Epidermal melanocyte (primary cell): Measurements from ENCODE around the gene FAM177B.

Experiments used
- DNase-seq: peaks from one replicate; pipeline ENCODE4 v3.0.0; 2011; ENCODE audit warnings: low spot score; ENCODE audit not compliant: insufficient read length

FAM177B gene

DNA sequence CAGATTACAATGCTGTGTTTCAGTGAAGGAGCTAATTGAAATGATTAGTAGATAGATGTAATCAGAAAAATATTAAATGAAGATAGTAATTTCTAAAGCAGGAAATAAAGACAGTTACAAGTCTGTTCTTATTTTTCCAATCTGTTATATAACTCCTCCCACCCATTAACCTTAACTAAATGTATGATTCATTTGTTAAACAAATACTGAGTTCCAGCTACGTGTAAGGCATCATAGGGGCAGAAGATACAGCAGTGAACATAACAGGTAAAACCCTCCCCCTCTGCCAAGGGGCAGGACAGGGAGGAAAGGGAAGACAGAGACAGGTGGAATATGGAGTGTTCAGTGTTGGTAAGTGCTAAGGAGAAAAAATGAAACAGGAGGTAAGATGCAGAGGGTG is at the start of gene FAM177B:
TSS of gene FAM177B (plus strand) at position 231 of the 400 bp plus-strand sequence. CDS start 9,344 bp downstream, outside the sequence.
- DNase-seq: no peak

DNA sequence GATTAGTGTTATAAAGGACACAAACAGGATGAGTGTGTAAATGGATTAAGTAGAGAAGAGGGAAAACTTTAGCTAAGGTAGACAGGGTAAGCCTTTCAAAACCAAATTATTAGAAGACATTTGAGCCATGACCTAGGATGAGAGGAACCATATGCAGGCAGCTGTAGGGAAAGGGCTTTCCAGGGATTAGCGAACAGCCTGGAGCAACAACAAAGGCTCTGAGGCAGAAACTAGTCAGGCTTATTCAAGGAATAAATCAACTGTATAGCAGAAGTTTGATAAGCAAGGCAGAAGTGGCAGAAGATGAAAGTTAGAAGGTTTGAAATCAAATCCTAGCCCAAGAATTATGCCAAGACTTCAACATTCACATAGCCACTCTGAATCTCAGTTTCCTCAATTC is 46.0 kb upstream of the FAM177B start:
- no peak for DNase-seq

DNA sequence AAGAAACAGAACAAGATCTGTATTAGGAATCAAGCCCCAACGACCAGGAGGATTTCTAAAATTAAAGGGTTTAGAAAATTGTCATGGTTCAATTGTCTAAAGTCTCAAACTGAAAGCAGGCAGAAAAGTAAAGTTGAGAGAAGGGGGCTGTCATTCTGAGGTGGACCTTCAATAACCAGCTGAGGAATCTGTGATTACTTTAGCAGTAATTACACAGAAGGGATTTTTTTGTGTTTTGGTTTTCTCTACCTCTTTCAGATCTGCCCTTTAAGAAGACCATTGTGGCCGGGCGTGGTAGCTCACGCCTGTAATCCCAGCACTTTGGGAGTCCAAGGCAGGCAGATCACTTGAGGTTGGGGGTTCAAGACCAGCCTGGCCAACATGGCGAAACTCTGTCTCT is 42.1 kb upstream of the FAM177B start:
- DNase-seq: no peak

DNA sequence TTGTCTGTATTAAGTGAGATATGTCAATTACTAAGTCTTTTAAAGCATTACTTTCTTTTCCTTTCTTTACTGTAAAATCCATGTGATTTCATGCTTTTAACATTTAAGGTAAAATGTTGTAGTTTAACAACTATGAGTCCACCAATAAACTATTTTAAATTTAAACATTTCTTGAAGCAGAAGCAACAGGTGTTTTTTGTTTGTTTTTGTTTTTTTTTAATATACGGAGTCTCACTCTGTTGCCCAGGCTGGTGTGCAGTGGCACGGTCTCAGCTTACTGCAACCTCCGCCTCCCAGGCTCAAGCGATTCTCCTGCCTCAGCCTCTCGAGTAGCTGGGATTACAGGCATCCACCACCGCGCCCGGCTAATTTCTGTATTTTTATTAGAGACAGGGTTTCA is 40.3 kb upstream of the FAM177B start:
- no peak for DNase-seq

DNA sequence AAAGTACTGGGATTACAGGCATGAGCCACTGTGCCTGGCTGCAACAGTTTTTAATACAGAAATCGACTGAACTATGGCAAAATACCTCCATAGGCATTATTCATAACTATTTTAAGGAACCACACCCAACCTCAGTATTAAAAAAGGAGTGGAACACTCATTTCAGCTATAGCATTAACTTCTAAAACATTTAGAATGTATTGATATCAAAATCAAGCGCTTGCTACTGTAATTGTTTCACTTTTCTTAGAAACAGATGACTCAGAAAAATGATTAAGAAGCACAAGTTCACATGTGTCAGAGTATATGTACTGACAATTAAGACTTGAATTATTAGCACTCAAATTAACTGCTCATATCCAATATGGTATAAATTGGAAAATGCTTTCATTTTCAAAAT is 39.8 kb upstream of the FAM177B start:
- no peak for DNase-seq

DNA sequence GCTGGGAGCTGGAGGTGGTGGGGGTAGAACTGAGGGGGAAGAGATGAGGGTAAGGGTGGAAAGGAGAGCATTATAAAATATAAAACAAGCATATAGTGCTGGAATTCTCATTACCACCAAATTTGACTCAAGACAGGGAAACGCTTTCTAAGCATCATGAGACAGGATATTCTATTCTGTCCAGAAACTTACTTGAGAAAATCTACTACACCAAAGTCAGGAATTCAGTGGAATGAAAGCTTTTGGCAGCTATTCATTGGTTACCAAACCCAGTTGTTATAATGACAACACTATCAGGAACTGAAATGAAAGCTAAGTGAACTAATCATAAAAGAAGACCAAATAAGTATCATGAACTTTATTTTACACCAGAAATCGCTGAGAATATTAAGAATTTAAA is 39.2 kb upstream of the FAM177B start:
- no peak for DNase-seq

DNA sequence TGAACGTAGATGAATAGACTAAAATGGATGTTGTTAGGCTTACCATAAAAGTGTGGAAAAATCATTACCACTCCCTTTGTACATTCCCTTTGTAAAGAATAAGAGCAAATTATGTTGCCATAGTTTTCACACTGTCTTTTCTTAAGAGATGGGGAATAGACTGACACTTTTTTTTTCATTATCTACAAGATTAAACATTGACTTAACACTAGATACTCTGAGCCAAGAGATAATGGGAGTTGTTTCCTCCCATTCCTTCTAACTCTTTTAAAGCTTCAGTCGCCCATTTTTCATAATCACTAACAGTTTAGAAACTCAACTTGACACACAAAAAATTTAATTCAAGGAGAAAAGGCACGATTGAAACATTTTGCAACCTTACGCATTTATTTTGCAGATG is 34.8 kb upstream of the FAM177B start:
- DNase-seq: no peak

DNA sequence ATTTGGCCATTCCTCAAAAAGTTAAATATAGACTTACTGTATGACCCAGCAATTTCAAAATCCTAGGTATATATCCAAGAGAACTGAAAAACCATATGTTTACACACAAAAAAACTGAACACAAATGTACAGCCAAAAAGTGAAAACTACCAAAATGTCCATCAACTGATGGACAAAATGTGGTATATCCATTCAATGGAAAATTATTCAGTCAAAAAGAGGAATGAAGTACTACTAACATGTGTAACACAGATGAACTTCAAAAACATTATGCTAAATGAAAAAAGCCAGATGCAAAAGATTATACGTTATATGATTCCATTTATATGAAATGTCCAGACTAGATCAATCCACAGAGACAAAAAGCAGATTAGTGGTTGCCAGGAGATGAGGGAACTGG is 32.7 kb upstream of the FAM177B start:
- DNase-seq: no peak

DNA sequence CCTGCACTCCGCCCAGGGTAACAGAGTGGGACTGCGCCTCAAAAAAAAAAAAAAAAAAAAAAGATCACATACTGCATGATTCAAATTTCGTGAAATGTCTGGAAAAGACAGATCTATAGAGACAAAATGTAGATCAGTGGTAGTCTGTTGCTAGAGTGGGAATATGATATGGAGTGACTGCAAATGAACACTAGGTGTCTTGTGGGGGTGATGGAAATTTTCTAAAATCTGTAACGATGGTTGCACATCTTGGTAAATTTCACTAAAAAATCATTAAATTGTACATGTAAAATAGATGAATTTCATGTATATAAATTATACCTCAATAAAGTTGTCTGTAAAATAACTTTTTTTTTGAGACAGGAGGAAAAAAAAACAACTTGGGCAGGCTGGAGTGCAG is 30.2 kb upstream of the FAM177B start:
- no peak for DNase-seq

DNA sequence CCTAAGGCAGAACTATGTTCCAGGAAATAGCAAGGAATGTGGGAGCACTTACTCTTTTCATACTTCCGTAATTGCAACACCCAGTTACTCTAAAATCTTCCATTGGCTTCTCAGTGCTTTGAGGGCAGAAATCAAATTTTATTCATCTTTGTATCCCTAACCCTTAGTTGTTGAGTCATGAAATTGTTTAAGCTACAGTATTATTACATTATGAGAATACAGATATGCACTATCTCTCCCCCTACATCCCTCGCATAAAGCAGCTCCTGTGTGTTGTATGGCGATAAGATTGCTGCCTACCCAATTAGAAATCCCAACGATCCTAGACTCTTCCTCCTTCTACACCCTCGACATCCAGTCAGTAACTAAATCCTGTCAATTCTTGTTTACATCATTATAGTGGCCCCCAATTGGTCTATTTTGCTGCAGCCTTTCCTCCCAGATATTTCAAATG is 27.3 kb upstream of the FAM177B start:
- no peak for DNase-seq

DNA sequence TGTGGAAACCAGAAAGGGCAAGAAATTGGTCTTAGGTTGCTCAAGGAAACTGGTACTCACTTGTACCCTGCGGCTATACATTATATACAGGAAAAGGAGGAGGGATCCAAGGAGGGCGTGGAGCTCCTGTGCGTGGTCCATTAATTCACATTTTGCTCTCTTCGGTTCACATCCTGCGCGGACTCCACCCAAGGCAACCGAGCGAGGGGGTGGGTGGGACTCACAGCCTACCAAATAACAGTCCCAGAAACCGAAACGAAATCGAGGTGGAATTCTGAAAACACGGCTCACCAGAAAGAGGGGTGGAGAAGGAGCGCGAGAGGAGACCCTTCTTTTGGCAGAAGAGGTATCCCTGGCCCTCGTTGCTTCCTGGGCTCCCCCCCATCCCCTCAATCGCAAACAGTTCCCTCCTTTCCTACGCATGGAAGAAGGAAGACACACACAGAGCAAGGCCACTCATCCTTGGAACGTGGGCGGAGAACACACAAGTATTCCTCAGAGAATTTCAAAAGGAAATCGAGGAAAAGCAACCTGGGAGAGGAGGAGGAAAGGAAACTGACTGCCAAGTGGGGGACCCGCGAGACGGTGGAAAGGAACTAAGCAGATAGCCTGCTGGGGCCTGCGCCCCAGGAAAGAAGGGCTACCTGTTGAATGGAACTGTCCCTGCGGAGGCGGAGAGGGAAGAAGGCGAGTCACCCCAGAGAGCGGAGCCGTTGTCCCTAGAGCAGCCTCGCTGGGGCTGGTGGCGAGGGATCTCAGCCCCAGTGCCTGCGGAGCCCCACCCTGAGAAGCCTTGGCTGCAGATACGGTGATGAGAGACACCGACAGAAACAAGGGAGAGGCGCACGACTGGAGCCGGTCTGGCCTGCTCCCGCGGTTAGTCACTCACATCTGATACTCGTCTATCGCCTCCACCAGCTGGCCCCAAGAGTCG is 25.4 kb upstream of the FAM177B start:
- DNase-seq: peak; percentile 54

DNA sequence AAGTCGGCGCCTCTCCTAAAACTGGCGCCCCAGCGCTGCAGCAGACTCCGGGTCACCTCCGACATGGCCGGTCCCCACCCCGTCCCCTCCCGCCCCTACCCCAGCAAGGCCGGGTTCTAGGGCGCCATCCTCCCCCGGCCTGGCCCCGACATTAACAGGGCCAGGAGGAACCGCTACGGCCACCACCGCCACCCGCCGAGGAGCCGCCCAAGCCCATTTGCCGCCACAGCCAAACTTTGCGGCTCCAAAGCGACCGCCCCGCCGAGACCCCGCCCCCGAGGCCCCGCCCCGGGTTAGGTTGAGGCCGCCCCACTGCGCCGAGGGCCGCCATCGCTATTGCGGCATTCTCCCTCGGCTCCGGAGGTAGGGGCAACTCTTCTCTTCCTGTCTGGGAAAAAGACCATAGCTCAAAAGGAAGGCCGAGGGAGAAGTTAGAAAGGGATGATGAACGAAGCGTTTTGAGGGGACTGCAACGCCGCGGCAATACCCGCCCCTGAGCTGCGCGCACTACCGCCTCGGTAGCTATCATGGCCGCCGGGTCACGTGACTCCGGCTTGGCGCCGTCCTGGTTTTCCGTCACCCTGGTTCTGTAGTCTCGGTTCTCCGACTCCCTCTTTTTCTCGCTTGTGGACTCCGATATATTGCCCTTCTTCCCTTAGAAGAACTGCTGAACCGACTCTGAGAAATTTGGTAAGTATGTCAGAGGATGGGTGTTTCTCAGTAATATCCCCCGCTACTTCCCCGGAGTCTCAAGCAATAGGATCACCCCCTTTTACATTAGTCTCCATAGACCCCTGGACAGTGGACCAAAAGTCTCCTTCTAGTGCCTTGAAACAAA is 24.5 kb upstream of the FAM177B start, which contains the start of the genes AIDA and BROX:
TSS of gene AIDA (minus strand) at position 239 of the 838 bp plus-strand sequence. CDS start at position 65, 174 bp downstream.
TSS of gene BROX (plus strand) at position 312 of the 838 bp plus-strand sequence. CDS start 3,136 bp downstream, outside the sequence.
- DNase-seq: peak; percentile 63

DNA sequence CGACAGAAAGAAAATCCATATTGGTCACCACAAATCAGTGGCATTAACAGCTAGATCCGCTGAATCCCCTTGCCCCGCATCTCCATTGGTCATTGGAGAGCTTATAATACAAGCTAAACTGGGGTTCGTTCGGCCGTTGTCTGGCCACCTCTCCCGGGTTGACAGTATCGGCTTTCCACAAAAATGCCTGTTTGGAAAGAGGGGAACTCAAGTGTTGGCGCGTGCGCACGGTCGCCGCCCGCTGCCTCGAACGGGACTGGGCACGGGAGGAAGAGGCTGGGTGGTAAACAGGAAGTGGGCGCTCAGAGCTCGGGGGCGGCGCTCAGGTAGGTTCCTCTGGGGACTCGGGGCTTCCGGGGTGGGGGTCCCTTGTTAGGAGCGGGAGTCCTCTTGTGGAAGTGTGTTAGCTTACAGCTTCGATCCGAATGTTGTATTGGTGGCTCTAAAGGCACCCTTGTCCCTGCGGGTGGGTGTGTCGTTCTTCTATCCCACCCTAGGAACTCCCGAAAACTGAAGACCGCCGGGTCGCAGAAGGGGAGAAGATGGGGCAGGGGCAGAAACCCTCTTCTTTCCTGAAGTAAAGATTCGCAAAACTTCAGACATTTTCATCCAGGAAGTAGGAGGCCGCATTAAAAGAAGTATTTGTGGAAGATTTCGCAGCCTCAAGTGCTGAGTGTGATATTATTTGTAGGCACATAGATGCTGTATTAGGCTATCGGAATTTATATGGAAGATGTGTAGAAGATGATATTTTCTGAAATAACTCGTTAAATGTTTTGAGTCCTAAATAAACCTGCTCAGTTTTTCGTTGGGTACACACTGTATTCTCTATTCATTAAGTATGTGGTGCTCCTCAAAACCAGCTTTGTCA is 23.7 kb upstream of the FAM177B start:
- peak; percentile 84 for DNase-seq

DNA sequence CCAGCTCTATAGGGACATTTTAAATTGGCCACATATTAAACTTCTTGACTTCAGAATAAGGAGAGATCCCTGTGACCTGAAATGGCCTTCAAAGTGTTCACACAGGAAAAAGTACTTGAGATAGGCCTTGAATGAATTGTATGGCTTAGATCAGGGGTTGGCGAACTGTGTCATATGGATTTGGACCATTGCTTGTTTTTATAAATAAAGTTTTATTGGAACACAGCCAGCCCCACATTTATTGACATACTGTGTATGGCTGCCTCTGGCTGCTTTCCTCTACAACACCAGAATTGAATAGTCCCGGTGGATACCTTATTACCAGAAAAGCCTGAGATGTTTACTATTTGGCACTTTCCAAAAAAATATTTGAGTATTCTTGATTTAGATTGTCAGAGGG is 20.6 kb upstream of the FAM177B start:
- DNase-seq: no peak

DNA sequence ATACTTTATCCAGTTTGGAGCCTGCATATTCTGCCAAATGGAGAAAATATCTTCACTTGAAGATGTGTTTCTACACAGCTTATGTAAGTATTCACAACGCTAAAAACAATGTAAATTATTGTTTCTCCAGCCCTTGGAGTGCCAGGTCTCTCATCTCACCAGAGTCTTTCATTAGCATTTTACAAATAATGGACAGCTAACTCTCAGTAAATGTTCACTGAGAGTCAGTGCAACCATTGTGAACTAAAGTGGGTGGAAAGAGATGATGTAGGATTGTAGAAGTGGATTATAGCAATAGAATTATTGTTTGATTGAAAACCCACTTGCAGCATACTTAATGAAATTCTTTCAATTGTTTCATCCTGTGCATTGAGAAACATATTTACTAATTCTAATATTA is 8.3 kb upstream of the FAM177B start:
- no peak for DNase-seq

DNA sequence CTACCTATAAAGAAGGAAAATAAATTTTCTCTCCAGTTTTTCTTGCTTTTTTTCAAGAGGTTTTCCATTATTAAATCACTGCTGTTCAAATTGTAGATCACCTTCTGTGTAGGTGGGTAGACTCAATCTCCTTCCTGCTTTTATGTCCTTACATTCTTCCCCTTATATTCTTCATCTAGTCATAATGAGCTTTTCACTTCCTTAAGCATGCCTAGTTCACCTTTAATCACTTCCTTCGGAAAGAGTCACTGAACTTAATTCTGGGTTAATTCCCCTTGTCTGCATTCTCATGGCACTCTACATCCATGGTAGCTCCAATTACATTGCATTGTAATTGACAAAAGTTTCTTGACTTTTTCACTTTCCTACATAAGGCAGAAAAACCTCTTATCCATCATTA is 6.1 kb upstream of the FAM177B start:
- no peak for DNase-seq

DNA sequence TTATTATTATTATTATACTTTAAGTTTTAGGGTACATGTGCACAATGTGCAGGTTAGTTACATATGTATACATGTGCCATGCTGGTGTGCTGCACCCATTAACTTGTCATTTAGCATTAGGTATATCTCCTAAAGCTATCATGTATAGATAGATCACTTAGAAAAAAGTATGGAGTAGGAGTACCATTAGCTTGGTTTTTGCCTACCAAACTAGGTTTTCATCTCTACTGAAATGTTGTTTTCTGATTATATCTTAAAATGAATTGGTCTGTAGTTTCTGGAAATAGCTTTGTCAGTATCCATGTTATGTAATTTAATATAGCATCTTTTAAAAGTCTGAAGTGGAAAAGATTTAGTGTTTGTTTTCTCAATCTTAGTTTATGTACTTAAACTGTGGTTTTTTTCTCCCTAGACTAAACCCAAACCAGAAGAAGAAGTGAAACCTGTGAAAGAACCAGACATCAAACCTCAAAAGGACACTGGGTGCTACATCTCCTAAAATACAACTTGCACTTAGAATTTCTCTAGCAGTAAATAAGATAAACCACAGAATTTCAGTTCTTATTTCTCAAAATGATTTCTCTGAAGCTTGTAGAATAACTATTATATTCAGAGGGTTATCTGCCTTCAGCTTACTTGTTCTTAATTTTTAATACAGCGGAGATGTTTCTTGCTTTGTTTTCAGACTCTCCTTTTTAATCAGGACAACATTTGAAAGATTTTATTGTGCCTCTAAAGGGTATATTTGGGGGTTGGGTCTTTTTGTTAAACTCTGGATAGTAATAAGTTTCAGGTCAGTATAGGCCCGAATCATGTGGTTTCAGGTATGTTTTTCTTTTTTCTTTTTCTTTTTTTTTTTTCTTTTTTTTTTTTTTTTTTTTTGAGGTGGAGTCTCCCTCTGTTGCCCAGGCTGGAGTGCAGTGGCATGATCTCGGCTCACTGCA is 4.5 kb upstream of the FAM177B start:
- no peak for DNase-seq

DNA sequence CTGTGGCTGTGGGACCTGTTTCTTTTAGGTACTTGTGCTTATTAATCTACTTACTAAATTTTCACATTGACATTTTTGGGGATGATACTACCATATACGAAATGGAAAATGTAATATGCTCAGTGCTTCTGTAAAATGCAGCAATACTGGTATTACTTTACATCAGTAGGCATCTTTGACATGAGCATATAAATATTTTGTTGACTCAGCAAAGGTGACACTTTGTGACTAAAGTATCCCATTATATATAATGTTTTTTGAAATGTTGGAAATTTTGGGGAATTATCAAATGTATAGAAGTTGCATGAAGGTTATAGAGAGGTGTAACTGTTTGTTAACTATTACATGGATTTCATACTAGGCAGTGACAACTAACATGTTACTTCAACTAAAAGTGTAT is 2.3 kb upstream of the FAM177B start:
- no peak for DNase-seq

DNA sequence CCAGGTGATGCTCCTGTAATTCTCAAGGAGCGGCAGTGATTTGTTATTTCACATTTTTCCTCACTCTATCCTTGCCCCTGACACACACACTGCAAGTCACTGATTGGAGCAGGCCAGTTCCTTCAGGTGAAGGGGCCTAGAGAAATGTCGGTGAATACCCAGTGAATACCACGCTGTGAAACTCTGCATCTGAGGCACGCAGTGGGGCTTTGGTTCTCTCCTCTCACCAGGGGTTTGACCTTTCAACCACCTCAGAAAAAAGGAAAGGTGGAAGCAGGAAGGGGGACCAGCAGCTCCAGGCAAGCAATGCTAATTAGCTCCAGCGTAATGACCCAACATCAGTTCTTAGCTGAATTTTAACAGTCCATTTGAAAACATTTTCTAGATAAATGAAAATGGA is 532 bp upstream of the FAM177B start:
- no peak for DNase-seq

DNA sequence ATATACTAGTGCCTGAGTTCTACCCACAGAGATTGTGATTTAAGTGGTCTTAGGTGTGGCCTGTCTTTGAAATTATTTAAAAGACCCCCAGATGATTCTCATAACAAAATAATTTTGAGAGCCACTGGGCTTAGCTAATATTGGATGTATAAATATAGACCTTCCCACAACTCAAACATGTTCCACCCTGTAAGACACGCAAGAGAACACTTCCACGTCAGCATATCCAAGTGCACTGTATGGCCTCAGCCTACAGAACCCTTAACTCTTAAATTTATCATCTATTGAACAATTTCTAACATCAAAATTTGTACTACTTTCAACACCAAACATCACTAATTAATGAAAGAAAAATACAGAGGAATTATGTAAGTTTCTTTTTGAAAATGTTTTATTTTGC is 2.5 kb downstream of the FAM177B start:
- DNase-seq: no peak
